Ramos (cell line): ENCODE measurements around the gene TXNDC17.

Experiments used
- in situ Hi-C: fragments of 300-500 bp; cut with MboI; formaldehyde crosslinking; loops from one replicate; pipeline ENCODE4 v1.14.3; 2022; ENCODE audit warnings: low sequenced_read_pairs; ENCODE audit not compliant: unreplicated experiment

The TXNDC17 gene

GRCh38 chr17:6636616-6637457 is 4.0 kb upstream of the TXNDC17 start:
- in situ Hi-C loops: no loop called here

GRCh38 chr17:6637458-6637840 is 3.4 kb upstream of the TXNDC17 start:
- in situ Hi-C loops: no loop called here

- in situ Hi-C loops: no loop called here
Observed at GRCh38 chr17:6638046-6638908, 2.6 kb upstream of the TXNDC17 start.

- in situ Hi-C loops: no loop called here
Observed at GRCh38 chr17:6639014-6639585, 1.8 kb upstream of the TXNDC17 start.

- in situ Hi-C loops: no loop called here
Observed at GRCh38 chr17:6639586-6640535, 999 bp upstream of the TXNDC17 start.

- in situ Hi-C loops: no loop called here
Observed at GRCh38 chr17:6641247-6641863, 495 bp downstream of the TXNDC17 start.

- in situ Hi-C loops: no loop called here
Observed at GRCh38 chr17:6642592-6642991, 1.7 kb downstream of the TXNDC17 start.

GRCh38 chr17:6643451-6644125 is 2.7 kb downstream of the TXNDC17 start:
- in situ Hi-C loops: no loop called here

- in situ Hi-C loops: no loop called here
Observed at GRCh38 chr17:6648181-6648580, 7.3 kb downstream of the TXNDC17 start.

- in situ Hi-C loops: loop anchor here (25.0 kb wide), 1 partner anchor 361 kb away; the partner anchor contains the start of genes BCL6B and RNASEK
Observed at GRCh38 chr17:6651354-6651918, 10.6 kb downstream of the TXNDC17 start, which contains the start of the genes C17orf100 and MED31. TSS of gene C17orf100 (plus strand) at chr17:6651762. CDS start at chr17:6651914, 152 bp downstream. TSS of gene MED31 (minus strand) at chr17:6651605. CDS start at chr17:6651528, 77 bp downstream.

GRCh38 chr17:6651919-6652452 is 11.1 kb downstream of the TXNDC17 start:
- in situ Hi-C loops: loop anchor here (25.0 kb wide), 1 partner anchor 360 kb away; the partner anchor contains the start of genes BCL6B and RNASEK

GRCh38 chr17:6654841-6655731 is 14.2 kb downstream of the TXNDC17 start:
- in situ Hi-C loops: loop anchor here (25.0 kb wide), 1 partner anchor 357 kb away; the partner anchor contains the start of genes BCL6B and RNASEK

- in situ Hi-C loops: loop anchor here (25.0 kb wide), 1 partner anchor 356 kb away; the partner anchor contains the start of genes BCL6B and RNASEK
Observed at GRCh38 chr17:6655732-6656361, 15.0 kb downstream of the TXNDC17 start.

GRCh38 chr17:6656797-6657632 is 16.2 kb downstream of the TXNDC17 start:
- in situ Hi-C loops: loop anchor here (25.0 kb wide), 1 partner anchor 355 kb away; the partner anchor contains the start of genes BCL6B and RNASEK

GRCh38 chr17:6657633-6658287 is 16.9 kb downstream of the TXNDC17 start:
- in situ Hi-C loops: loop anchor here (25.0 kb wide), 1 partner anchor 355 kb away; the partner anchor contains the start of genes BCL6B and RNASEK
